ENCODE measurements around the gene RAD9B.

GRCh38 chr12:110514363-110514762 is 12.2 kb downstream of the RAD9B start:
- no peak for TF ChIP-seq ZNF12 (CRISPR knock-in tag; IDR thresholded peaks at IDR 0.05)
- TF ChIP-seq ATF7 (IDR thresholded peaks at IDR 0.05), result no peak

Measured in K562 (cell line).